IPS-NIHi7 (cell line): ENCODE data around the gene CXorf66.
"Not testable (repeated sequence)": the region's sequence is repeated elsewhere in the genome, so short reads cannot be mapped to it uniquely, and the experiment has no call there.

Experiments used
- DNase-seq: peaks from one replicate; pipeline ENCODE4 v3.0.0; 2012; ENCODE audit warnings: mixed read lengths; ENCODE audit errors: extremely low spot score

CXorf66 gene

GRCh38 chrX:139965421-139965820 is at the start of gene CXorf66:
TSS of gene CXorf66 (minus strand) at chrX:139965521. CDS start at chrX:139965496, 25 bp downstream.
- DNase-seq = no peak

- DNase-seq = no peak
These were observed 17.5 kb upstream of the CXorf66 start for GRCh38 chrX:139982856-139983255.

GRCh38 chrX:139974471-139974870 is 9.2 kb upstream of the CXorf66 start:
- no peak for DNase-seq

GRCh38 chrX:139972629-139973624 is 7.6 kb upstream of the CXorf66 start:
- DNase-seq = no peak

- no peak for DNase-seq
These were observed 6.8 kb upstream of the CXorf66 start for GRCh38 chrX:139972113-139972512.

GRCh38 chrX:139971394-139971749 is 6.1 kb upstream of the CXorf66 start:
- DNase-seq = no peak

GRCh38 chrX:139969286-139969685 is 4.0 kb upstream of the CXorf66 start:
- no peak for DNase-seq

- no peak for DNase-seq
These were observed 2.4 kb upstream of the CXorf66 start for GRCh38 chrX:139967750-139968149.

- peak; percentile 69 for DNase-seq
These were observed 2.0 kb upstream of the CXorf66 start for GRCh38 chrX:139967300-139967699.

- DNase-seq = not testable (repeated sequence)
These were observed 838 bp upstream of the CXorf66 start for GRCh38 chrX:139966159-139966558.

GRCh38 chrX:139961091-139961490 is 4.2 kb downstream of the CXorf66 start:
- DNase-seq = not testable (repeated sequence)

GRCh38 chrX:139949703-139950102 is 15.6 kb downstream of the CXorf66 start:
- DNase-seq = peak; percentile 53

GRCh38 chrX:139945075-139945474 is 20.2 kb downstream of the CXorf66 start:
- DNase-seq = no peak

- peak; percentile 44 for DNase-seq
These were observed 29.1 kb downstream of the CXorf66 start for GRCh38 chrX:139936259-139936658.

GRCh38 chrX:139933904-139934303 is 31.4 kb downstream of the CXorf66 start:
- no peak for DNase-seq

- DNase-seq = peak; percentile 89
These were observed 32.2 kb downstream of the CXorf66 start, which contains the start of gene ATP11C for GRCh38 chrX:139932901-139933796. TSS of gene ATP11C (minus strand) at chrX:139933053. CDS start at chrX:139932042, 1,011 bp downstream.

- DNase-seq = peak; percentile 64
These were observed 33.0 kb downstream of the CXorf66 start for GRCh38 chrX:139932073-139932900.

- no peak for DNase-seq
These were observed 33.7 kb downstream of the CXorf66 start for GRCh38 chrX:139931646-139932072.

- peak; percentile 13 for DNase-seq
These were observed 34.2 kb downstream of the CXorf66 start for GRCh38 chrX:139930916-139931645.

GRCh38 chrX:139930401-139930800 is 34.9 kb downstream of the CXorf66 start:
- no peak for DNase-seq
